GM19023 (cell line): Measurements from ENCODE around the gene ROR1.

Experiments used
- ATAC-seq: cut with Tn5 transposase; IDR thresholded peaks from one replicate; pipeline ENCODE4 v1.9.1; 2021; ENCODE audit warnings: mild to moderate bottlenecking, moderate library complexity; ENCODE audit not compliant: unreplicated experiment

ROR1 gene

GRCh38 chr1:63902844-63903589 is 129.2 kb downstream of the ROR1 start:
- no peak for ATAC-seq

GRCh38 chr1:63903947-63904610 is 130.3 kb downstream of the ROR1 start:
- ATAC-seq, result no peak

- ATAC-seq, result no peak
Measured at GRCh38 chr1:63904826-63905225, 131.0 kb downstream of the ROR1 start.

GRCh38 chr1:63906047-63906704 is 132.4 kb downstream of the ROR1 start:
- no peak for ATAC-seq

GRCh38 chr1:63907051-63907450 is 133.2 kb downstream of the ROR1 start:
- no peak for ATAC-seq

GRCh38 chr1:63908016-63908415 is 134.2 kb downstream of the ROR1 start:
- ATAC-seq, result no peak

GRCh38 chr1:63909526-63909925 is 135.7 kb downstream of the ROR1 start:
- ATAC-seq, result no peak

- ATAC-seq, result no peak
Measured at GRCh38 chr1:63911049-63911448, 137.2 kb downstream of the ROR1 start.

- no peak for ATAC-seq
Measured at GRCh38 chr1:63912643-63913042, 138.8 kb downstream of the ROR1 start.

GRCh38 chr1:63913533-63913932 is 139.7 kb downstream of the ROR1 start:
- ATAC-seq, result no peak

GRCh38 chr1:63914241-63914640 is 140.4 kb downstream of the ROR1 start:
- ATAC-seq, result no peak

GRCh38 chr1:63914706-63915105 is 140.9 kb downstream of the ROR1 start:
- no peak for ATAC-seq

- no peak for ATAC-seq
Measured at GRCh38 chr1:63915121-63915520, 141.3 kb downstream of the ROR1 start.

- ATAC-seq, result no peak
Measured at GRCh38 chr1:63916485-63917360, 142.9 kb downstream of the ROR1 start.

- no peak for ATAC-seq
Measured at GRCh38 chr1:63917571-63918417, 144.0 kb downstream of the ROR1 start.

GRCh38 chr1:63918418-63918945 is 144.7 kb downstream of the ROR1 start:
- ATAC-seq, result no peak

- ATAC-seq, result no peak
Measured at GRCh38 chr1:63920154-63921117, 146.6 kb downstream of the ROR1 start.

GRCh38 chr1:63921359-63921758 is 147.5 kb downstream of the ROR1 start:
- ATAC-seq, result no peak

- no peak for ATAC-seq
Measured at GRCh38 chr1:63921802-63922201, 148.0 kb downstream of the ROR1 start.
